Activated CD4-positive, alpha-beta T cell treated with anti-CD3 and anti-CD28 coated beads, Interleukin-2, Interleukin-4, amounts not matched to agents 100 ng/mL and 50 ng/mL, durations not matched to agents 16 hours and 8 hours (primary cell): ENCODE data around the gene ZEB1.
"Not testable (repeated sequence)": the region's sequence is repeated elsewhere in the genome, so short reads cannot be mapped to it uniquely, and the experiment has no call there.

Source experiments
- DNase-seq: peaks from one replicate; pipeline ENCODE4 v3.0.0-alpha.2; 2020; ENCODE audit warnings: low spot score

The ZEB1 gene

GRCh38 chr10:31366703-31367102 lies 47.7 kb downstream of the ZEB1 start:
- no peak for DNase-seq

DNA sequence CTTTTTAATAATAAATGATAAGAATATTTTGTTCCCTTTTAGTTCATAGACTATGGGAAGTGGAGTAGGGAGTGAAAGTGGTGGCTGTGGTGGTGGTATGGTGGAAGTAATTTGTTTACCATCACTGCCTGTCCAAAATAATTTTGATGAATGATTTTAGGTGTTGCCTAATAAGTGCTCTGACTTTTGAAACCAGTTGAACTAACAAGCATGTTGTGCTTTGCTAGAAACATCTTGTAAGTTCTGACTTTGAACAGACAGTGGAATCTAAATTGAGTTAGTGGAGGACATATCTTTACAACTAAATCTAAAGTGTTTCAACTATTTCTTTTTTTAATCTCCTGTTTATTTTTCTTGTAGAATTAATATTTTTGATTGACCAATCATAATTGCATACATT lies 49.7 kb downstream of the ZEB1 start:
- no peak for DNase-seq

DNA sequence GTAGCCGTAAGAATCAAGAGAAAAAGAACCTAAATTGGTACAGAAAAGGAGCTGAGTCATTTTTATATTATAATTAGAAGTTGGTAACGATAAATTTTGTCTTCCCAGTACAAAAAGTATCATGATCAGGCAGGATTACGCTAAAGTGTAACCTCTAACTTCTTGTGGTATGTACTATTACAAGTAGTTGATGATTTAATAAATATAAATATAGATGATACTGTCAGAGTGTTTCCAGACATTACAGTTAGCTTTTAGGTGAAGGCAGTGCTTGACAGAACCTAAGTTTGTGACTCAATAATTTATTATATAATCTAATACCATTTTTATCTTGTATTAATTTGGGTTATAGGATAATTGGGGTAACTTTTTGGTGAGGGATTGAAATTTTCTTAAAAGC lies 53.4 kb downstream of the ZEB1 start:
- DNase-seq, result no peak

- DNase-seq, result no peak
Measured at GRCh38 chr10:31374146-31374696, 55.2 kb downstream of the ZEB1 start.

- no peak for DNase-seq
Measured at GRCh38 chr10:31381171-31381570, 62.2 kb downstream of the ZEB1 start.

DNA sequence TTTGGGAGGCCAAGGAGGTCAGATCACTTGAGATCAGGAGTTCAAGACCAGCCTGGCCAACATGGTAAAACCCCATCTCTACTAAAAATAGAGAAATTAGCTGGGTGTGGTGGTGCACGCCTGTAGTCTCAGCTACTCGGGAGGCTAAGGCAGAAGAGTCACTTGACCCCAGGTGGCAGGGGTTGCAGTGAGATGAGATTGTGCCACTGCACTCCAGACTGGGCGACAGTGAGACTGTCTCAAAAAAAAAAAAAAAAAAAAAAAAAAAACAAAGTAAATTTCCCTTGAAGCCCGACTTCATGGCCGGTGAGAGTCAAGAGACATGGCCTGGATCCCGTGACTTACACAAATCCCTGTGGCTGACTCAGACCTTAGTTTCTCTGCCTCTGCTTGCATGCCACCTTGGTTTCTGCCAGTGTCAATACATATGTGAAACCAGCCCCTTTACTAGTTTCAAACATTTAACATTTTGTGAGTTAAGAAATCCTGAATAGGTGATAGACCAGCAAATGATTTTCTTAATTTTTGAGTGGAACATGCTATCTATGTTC lies 62.8 kb downstream of the ZEB1 start:
- no peak for DNase-seq

- DNase-seq, result no peak
Measured at GRCh38 chr10:31383810-31384588, 65.0 kb downstream of the ZEB1 start.

DNA sequence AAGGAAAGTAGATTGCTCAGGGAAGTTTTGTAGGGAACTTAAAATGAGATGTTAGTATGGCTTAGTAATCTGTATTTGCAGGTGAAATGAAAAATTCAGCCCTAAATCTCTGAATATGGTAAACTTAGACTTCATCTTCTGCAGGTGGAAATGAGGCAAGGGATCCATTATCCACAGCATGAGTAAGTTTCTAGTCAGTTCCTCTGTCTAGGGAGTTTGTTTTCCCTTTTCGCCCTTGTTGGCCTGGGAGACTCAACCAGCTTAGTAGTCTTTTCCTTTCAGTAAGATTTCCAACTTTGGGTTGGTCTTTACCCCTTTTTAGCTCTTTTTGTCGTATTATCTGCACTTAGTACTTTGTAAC lies 65.6 kb downstream of the ZEB1 start:
- no peak for DNase-seq

GRCh38 chr10:31390804-31391203 lies 71.8 kb downstream of the ZEB1 start:
- DNase-seq, result no peak

DNA sequence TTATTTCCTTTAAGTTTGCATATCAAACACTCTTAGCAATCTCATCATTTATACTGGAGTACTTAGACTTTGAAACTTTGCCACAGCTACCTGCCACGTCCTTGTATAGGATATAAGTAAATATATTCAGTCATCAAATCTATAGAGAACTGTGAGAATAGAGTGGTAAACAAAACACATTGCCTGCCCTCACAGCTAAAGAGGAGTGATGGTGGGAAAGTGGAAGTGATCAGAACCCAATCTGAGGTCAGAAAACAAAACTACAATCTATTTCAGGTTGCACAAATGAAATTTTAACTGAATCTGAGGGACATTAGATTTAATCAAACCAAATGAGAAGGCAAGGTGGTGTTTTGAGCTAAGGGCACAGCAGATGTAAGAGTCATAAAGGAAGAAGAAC lies 74.8 kb downstream of the ZEB1 start:
- DNase-seq, result no peak

- DNase-seq, result no peak
Measured at GRCh38 chr10:31395695-31396094, 76.7 kb downstream of the ZEB1 start.

DNA sequence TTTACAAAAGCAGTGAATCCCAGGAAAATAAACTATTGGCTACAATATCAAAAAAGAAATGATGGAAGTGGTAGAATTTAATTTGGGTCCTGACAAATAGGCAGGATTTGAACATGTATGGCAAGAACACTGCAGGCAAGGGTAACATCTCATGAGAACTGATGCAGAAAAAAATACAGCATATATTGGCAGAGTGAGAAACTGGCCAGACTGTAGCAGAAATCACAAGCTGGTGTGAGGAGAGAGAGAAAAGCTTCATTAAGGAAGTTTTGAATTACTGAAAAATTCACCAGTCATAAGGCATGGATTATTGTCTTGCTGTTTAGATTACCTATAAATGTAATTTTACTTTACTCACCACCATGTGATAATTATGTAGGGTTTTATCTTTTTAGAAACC lies 77.4 kb downstream of the ZEB1 start:
- no peak for DNase-seq

DNA sequence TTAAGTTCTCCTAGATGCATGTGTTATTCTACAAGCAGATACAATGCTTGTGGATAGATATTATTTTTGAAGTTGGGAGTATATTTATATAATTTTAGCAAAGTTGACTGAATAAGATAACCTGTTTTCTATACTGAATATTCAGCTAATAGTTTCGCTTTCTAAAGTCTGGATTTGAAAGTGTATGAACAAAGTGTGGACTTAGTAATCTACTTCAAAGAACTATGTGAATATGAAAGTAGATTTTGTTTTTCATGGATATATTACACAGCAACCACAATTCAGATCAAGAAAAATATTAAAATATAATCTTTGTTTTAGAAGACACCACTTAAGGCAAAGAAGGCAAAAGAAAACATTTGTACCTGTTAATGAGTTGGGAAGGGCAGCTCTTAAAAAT lies 78.8 kb downstream of the ZEB1 start:
- no peak for DNase-seq

DNA sequence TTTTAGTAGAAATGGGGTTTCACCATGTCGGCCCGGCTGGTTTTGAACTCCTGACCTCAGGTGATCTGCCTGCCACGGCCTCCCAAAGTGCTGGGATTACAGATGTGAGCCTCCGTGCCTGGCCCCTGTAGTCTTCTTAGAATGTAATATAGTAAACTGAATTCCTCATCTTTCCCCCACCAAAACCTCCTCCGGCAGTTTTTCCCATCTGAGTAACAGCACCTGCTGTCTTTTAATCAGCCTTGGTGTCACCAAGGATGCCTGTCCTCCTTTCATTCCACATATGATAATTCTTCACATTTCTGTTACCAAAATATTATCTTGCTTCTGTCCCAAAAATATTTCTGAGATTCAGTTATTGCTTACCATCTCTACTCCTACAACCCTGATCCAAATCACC lies 80.2 kb downstream of the ZEB1 start:
- DNase-seq, result no peak

DNA sequence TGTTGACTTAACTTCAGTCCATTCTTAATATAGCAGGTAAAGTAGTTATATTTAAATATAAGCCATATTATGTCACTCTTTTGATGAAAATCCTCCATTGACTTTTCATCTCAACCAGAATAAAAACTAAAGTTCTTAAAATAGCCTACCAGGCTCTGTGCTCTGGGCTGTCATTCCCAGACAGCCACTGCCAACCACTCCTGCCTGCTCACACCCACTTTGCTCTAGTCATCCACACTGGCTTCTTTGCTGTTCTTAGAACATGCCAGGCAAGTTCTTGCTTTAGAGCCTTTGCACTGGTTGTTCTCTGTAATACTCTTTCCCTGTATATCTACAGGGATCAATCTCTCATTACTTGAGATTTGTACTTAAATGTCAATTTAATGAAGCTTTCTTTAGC lies 80.6 kb downstream of the ZEB1 start:
- DNase-seq, result no peak

DNA sequence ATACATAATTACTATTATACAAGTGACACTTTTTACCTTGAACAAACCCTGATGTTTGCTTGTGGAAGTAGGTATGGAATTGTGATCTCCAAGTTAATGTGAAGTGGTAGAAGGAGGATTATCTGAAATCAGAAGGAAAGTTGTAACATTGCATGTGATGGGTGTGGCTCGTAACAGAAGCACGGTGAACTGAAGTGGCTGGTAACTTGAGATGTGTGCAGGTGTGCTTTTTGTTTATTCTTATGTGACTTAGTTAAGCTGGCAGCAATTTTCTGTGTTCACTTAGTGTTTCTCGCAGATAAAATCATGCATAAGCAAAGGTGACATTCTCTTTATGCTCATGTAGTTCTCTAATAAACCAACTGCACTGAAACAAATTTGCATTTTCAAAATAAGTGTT lies 82.3 kb downstream of the ZEB1 start:
- DNase-seq, result no peak

DNA sequence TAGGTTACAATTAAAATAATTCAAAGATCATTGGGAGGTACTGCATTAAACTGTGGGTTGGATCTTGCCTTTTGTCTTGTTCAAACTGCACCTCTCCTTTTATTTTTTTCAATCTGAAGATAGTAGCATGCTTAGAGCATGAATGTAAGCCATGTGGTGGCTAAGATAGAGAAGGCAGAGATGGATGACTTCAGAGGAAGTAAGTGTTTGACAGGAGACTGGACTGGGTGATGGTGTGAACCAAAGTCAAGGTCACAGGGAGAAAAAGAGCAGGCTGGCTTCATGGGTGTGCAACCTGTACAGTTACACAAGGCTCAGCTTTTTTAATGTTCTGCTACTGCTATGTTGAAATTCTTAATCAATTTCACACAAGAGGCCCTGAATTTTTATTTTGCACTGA lies 85.6 kb downstream of the ZEB1 start:
- DNase-seq, result no peak

- DNase-seq, result not testable (repeated sequence)
Measured at GRCh38 chr10:31405829-31406228, 86.8 kb downstream of the ZEB1 start.

DNA sequence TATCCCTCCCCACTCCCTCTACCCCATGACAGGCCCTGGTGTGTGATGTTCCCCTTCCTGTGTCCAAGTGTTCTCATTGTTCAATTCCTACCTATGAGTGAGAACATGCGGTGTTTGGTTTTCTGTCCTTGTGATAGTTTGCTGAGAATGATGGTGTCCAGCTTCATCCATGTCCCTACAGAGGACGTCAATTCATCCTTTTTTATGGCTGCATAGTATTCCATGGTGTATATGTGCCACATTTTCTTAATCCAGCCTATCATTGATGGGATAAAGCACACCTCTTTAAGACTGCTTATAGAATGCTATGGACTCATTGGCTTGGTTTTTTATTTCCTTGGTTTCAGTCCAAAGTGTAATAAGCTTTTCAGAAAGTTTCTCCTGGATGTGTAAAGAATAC lies 93.4 kb downstream of the ZEB1 start:
- DNase-seq, result not testable (repeated sequence)

- DNase-seq, result no peak
Measured at GRCh38 chr10:31413325-31413724, 94.3 kb downstream of the ZEB1 start.

DNA sequence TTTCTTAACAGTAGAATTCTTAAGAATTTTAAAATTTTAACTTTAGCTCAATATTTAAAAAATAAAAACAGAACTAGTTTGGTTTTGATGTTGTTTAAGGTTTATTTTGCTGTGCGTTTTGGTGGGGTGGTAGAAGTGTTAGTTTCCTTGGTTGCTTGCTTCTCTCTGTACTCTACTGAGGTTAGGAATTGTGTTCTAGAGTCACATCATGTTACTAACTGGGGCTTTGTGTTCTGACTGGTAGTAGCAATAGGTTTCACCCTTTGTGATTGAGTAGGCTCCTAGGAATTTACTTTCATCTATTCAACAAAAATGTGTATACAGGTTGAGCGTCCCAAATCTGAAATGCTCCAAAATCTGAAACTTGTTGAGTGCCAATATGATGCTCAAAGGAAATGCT lies 99.5 kb downstream of the ZEB1 start:
- no peak for DNase-seq

GRCh38 chr10:31419394-31420063 lies 100.5 kb downstream of the ZEB1 start:
- DNase-seq, result no peak

DNA sequence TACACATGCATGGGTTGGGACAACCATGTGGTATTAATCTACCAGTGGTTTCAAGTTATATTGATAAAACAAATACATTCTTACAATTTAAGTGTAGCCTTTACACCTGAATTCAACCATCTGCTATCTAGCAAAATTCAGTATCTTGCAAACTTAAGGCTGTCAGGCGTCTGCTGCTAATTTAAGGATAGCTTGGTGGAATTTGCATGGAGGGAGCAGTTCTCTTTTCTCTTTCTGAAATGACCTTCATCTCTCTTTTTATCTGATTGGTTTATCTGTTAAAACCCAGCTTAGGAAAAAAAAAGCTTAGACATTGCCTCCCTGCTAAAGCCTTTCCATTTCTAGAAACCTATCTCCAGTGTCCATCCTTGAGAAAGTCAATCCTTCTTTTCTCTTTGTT lies 102.3 kb downstream of the ZEB1 start:
- no peak for DNase-seq
